HG03432 (cell line): Measurements from ENCODE around the gene SBNO2.

ENCODE experiments used
- ATAC-seq: cut with Tn5 transposase; IDR thresholded peaks from one replicate; pipeline ENCODE4 v1.9.1; 2021; ENCODE audit warnings: mild to moderate bottlenecking, moderate library complexity; ENCODE audit not compliant: unreplicated experiment

SBNO2 gene

GRCh38 chr19:1154731-1155351 is 19.2 kb downstream of the SBNO2 start:
- no peak for ATAC-seq

DNA sequence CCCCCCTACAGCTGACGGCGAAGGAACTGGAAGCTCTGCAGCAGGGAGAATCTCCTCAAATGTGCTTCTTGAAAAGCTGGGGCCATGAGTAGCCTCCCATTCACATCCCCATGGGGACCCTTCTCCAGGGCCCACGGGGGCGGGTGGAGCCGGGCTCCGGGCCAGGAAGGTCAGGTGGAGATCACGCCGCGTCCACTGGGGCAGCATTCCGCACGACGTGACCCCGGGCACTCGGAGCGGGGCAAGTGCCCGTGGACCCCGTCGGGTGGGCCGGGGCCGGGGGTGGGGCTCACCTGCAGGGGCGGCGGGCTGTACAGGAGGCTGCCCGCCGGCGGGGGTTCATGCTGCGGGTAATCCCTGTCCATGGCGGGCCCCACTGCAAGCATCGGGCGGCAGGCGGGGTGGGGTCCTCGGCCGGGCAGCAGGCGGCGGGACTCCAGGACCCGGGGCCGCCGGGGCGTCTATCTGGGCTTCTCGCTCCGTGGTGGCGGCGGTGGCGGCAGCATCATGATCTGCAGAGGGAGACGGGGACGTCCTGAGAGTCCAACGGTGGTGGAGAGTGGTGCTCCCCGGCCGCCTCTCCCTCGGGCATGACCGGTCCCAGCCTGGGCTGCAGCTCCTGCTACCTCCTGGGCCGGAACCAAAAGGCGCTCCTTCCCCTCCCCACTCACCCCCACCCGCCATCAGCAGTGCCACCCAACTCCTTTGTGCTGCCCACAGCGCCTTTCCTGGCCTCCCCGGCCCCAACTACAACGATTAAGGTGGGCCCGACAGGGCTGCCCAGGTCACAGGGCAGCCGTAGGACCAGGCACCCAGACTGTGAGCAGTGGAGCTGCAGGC is 20.0 kb downstream of the SBNO2 start:
- no peak for ATAC-seq

- ATAC-seq = no peak
Measured at GRCh38 chr19:1151917-1152587, 22.0 kb downstream of the SBNO2 start.

GRCh38 chr19:1151037-1151724 is 22.9 kb downstream of the SBNO2 start:
- ATAC-seq = no peak

GRCh38 chr19:1150333-1151036 is 23.6 kb downstream of the SBNO2 start:
- no peak for ATAC-seq

GRCh38 chr19:1149259-1150045 is 24.6 kb downstream of the SBNO2 start:
- no peak for ATAC-seq

DNA sequence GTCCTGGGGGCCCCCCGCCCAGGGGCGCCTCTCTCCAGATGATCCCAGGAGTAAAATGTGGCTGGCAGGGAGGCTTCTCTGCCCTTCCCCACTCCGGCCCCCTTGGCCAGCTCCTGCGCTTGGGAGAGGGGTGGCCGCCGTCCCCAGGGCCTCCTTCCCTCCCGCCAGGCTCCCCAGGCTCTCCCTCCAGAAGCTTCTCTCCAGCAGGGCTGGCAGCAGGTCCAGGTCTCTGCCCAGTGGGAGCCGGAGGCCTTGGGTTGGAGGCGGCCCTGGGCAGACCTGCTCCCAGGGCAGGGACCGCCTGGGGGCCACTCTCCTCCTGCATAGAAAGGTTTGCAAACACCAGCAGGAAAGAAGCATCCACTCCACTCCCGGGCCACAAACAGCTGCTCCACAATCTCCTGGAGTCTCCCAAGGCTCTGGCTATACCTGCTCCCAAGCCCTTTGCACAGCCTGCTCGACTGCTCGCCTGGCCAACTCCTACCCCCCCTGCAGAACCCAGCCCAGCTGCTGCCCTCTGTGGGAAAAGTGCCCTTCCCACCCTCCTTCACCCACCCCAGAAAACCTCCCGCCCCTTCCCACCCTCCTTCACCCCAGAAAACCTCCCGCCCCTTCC is 26.0 kb downstream of the SBNO2 start:
- ATAC-seq = no peak

DNA sequence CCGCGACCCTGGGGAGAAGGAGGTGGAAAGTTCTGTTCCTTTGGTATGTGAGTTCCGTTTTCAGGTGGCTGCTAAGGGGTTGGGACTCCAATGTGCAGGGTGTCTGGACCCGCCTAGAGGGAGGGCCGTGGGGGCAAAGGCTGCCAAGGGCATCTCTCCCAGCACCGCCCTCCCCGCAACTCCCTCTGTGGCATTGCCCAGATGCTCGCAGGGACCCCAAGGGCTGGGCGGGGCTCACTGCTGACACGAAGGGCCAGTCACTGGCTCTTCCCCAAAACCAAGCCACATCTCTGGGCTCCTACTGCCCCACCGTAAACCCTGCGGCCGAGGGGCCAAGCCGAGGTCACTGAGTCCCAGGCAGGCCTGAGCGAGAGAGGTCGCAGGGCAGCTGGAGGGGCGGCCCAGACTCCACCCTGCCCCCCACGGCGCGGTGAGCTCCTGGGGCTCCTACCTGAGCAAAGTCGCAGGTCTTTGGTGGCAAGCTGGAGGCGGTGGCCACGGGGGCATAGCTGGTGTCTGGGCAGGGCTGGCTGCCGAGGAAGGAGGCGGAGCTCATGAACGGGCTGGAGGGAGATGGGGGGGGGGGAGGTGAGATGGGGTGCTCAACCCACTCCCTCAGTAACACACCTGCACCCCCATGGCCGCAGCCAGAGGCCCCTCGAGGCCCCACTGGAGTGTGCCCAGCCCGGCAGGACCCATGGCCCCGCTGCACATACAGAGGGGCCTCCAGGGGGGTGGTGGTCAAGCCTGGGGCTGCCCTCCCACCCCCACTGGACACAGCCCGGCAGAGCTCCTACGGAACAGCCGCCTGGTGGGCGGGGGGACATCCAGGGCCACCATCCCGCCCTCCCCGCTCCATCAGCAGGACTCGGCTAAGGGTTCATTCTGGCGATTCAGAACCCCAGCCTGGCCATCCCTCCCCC is 26.9 kb downstream of the SBNO2 start:
- ATAC-seq = no peak

GRCh38 chr19:1146412-1146699 is 27.7 kb downstream of the SBNO2 start:
- ATAC-seq = no peak

- ATAC-seq = no peak
Measured at GRCh38 chr19:1145635-1146411, 28.2 kb downstream of the SBNO2 start.

GRCh38 chr19:1144741-1145140 is 29.3 kb downstream of the SBNO2 start:
- no peak for ATAC-seq

DNA sequence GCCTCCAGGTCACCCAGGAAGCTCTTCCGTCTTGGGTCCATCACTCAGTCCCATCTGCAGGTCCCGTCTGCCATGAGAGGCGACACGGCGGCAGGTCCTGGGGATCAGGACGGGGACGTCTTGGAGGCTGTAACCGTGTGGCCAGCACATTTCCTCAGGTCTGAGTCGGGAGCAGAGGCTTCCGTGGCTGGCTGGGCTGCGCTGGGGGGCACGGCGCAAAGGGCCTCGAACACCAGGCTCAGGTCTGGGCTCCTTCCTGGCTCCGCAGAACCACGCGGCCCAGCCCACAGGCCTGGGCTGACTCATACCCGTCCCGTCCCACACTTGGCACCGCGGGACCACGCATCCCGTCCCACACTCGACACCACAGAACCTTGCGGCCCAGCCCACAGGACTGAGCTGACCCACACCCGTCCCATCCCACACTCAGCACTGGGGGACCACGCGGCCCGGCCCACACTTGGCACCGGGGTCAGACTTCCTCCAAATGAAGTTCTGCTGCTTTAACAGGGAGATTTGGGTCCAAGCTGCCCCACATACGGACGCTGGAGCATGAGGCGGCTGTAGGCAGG is 30.2 kb downstream of the SBNO2 start:
- ATAC-seq = no peak

GRCh38 chr19:1141944-1142343 is 32.1 kb downstream of the SBNO2 start:
- no peak for ATAC-seq

- no peak for ATAC-seq
Measured at GRCh38 chr19:1140272-1141027, 33.6 kb downstream of the SBNO2 start.

GRCh38 chr19:1139126-1139525 is 34.9 kb downstream of the SBNO2 start:
- no peak for ATAC-seq

GRCh38 chr19:1138121-1138520 is 35.9 kb downstream of the SBNO2 start:
- no peak for ATAC-seq
